B cell (primary cell): ENCODE measurements around the gene CCDC85C. TPM values are rescaled to one million over a fixed set of nuclear protein-coding genes. Genes with fewer than 3 reads are reported as not detected.

Source experiments
- ATAC-seq: fragments of 200-7000 bp; cut with Tn5 transposase; one replicate; pipeline ENCODE4 v1.10.0; 2021; ENCODE audit warnings: low read depth, mild to moderate bottlenecking, moderate number of reproducible peaks, moderate library complexity
- CTCF ChIA-PET: fragments of 350-600 bp; sonication (Branson Sonifier 250); formaldehyde crosslinking; loops from one replicate; lab custom pipeline; 2021; ENCODE audit warnings: antibody characterized with exemption, inconsistent platforms; lab: Charles Lee
- POLR2A ChIA-PET: fragments of 350-600 bp; sonication (Branson Sonifier 250); formaldehyde crosslinking; loops from one replicate; lab custom pipeline; 2021; ENCODE audit warnings: antibody characterized with exemption; lab: Charles Lee
- DNase-seq: peaks from one replicate; pipeline ENCODE4 v3.0.0; 2013
- H2AFZ ChIP-seq: 2 replicates; pipeline ENCODE4 v1.6.1; 2012; ENCODE audit warnings: mild to moderate bottlenecking, low read depth, low read length; ENCODE audit not compliant: insufficient read depth, poor library complexity, severe bottlenecking
- H3K27ac ChIP-seq, 2 donors: 1 replicate in 1 of 2; 2 replicates in 1 of 2; pipeline ENCODE4 v1.5.1; 2012 to 2013; ENCODE audit warnings: low read length in 2 of 2, mild to moderate bottlenecking in 2 of 2, moderate library complexity in 1 of 2
- H3K27me3 ChIP-seq, 4 experiments: fragments of 200-600 bp in 1 of 4; sonication (generic) in 1 of 4; replicated peaks in 1 of 4; 1 replicate in 2 of 4; 2 replicates in 2 of 4; pipeline versions ENCODE4 v1.6.1 to v1.7.0; 2013 to 2016; ENCODE audit warnings: low read length in 3 of 4, mild to moderate bottlenecking in 2 of 4, mixed read lengths in 1 of 4, moderate library complexity in 1 of 4; ENCODE audit not compliant: insufficient read depth in 4 of 4, control insufficient read depth in 3 of 4; ENCODE audit errors: control extremely low read depth in 1 of 4
- H3K36me3 ChIP-seq, 2 experiments: replicated peaks in 1 of 2; 1 replicate in 1 of 2; 2 replicates in 1 of 2; pipeline versions ENCODE4 v1.6.1 to v1.7.1; 2013; ENCODE audit warnings: low read length in 1 of 2; ENCODE audit not compliant: insufficient read depth in 2 of 2, control insufficient read depth in 1 of 2; ENCODE audit errors: control extremely low read depth in 1 of 2, extremely low read depth in 1 of 2
- H3K4me1 ChIP-seq, 2 donors: fragments of 200-600 bp in 1 of 2; sonication (generic) in 1 of 2; 1 replicate in 1 of 2; 2 replicates in 1 of 2; pipeline versions ENCODE4 v1.5.1 to v1.6.1; 2013 to 2017; ENCODE audit warnings: low read length in 2 of 2; ENCODE audit not compliant: control insufficient read depth in 2 of 2, insufficient read depth in 2 of 2
- H3K4me2 ChIP-seq: replicated peaks from 2 replicates; pipeline ENCODE3; 2012; ENCODE audit warnings: mild to moderate bottlenecking, low read depth, low read length; ENCODE audit not compliant: poor library complexity, severe bottlenecking
- H3K4me3 ChIP-seq, 5 experiments: fragments of 200-600 bp in 1 of 5; sonication (generic) in 1 of 5; 1 replicate in 3 of 5; 2 replicates in 2 of 5; pipeline versions ENCODE4 v1.5.1 to v1.7.0; 2011 to 2016; ENCODE audit warnings: low read length in 4 of 5, mild to moderate bottlenecking in 4 of 5, low read depth in 2 of 5, control low read depth in 1 of 5, moderate library complexity in 1 of 5; ENCODE audit not compliant: insufficient read depth in 1 of 5; ENCODE audit errors: control extremely low read depth in 1 of 5, extremely low read depth in 1 of 5
- H3K79me2 ChIP-seq: fragments of 200-600 bp; sonication (generic); one replicate; pipeline ENCODE4 v1.6.0; 2016; ENCODE audit warnings: low read length; ENCODE audit not compliant: control insufficient read depth, insufficient read depth
- H3K9ac ChIP-seq: fragments of 200-600 bp; sonication (generic); 2 replicates; pipeline ENCODE4 v1.6.1; 2017; ENCODE audit warnings: mild to moderate bottlenecking, low read length, moderate library complexity
- H3K9me3 ChIP-seq, 3 donors: one replicate each; pipeline versions ENCODE4 v1.6.1 to v1.7.1; 2013; ENCODE audit warnings: low read length in 2 of 3; ENCODE audit not compliant: control insufficient read depth in 2 of 3, insufficient read depth in 1 of 3; ENCODE audit errors: control extremely low read depth in 1 of 3
- H4K20me1 ChIP-seq: 2 replicates; pipeline ENCODE4 v1.6.0; 2012; ENCODE audit warnings: mild to moderate bottlenecking, low read length; ENCODE audit not compliant: insufficient read depth, control insufficient read depth, poor library complexity, severe bottlenecking
- H3K27ac Mint-ChIP-seq: one replicate; pipeline ENCODE4 v1.8.0; 2021; ENCODE audit warnings: mixed read lengths
- H3K27me3 Mint-ChIP-seq: one replicate; pipeline ENCODE4 v1.8.0; 2021; ENCODE audit warnings: mixed read lengths
- H3K4me1 Mint-ChIP-seq: one replicate; pipeline ENCODE4 v1.8.0; 2021; ENCODE audit warnings: mixed read lengths
- H3K4me3 Mint-ChIP-seq: one replicate; pipeline ENCODE4 v1.8.0; 2021; ENCODE audit warnings: mixed read lengths
- H3K9me3 Mint-ChIP-seq: one replicate; pipeline ENCODE4 v1.8.0; 2022; ENCODE audit warnings: mixed read lengths; ENCODE audit not compliant: insufficient read depth
- EZH2 ChIP-seq: IDR thresholded peaks from 2 replicates; pipeline ENCODE4 v1.6.1; 2012; ENCODE audit warnings: borderline replicate concordance, low read depth, mild to moderate bottlenecking, moderate library complexity, low read length; ENCODE audit not compliant: insufficient read depth, poor library complexity, severe bottlenecking
- WGBS: methylation state at CpG from one replicate; pipeline ENCODE4 v1.1.5; 2013; ENCODE audit warnings: missing lambda C conversion rate; ENCODE audit not compliant: insufficient coverage; 5-methylcytosine and 5-hydroxymethylcytosine counted together
- intact Hi-C: fragments of 100-400 bp; cut with micrococcal nuclease; formaldehyde crosslinking; loops from one replicate; pipeline ENCODE4 v1.10.0; 2022
- polyA plus RNA-seq: library from polyadenylated mRNA; depleted of rRNA; stranded (reverse); fragments of >200 nt; gene quantifications from 2 replicates; pipeline ENCODE4 v1.2.3, GENCODE V29; 2012
- total RNA-seq, 2 donors: library from RNA; stranded (reverse); fragments of 120-200 nt in 1 of 2; gene quantifications; 1 replicate in 1 of 2; 2 replicates in 1 of 2; pipeline versions ENCODE4 v1.2.3 to v1.2.4, GENCODE V29; 2013 to 2022
- TF ChIP-seq, protein P1 (sequence below): fragments of 200-600 bp; IDR thresholded peaks from one replicate; pipeline ENCODE4 v1.8.0; 2022; ENCODE audit warnings: antibody characterized with exemption, mild to moderate bottlenecking

CCDC85C gene
- total and polyA plus RNA-seq, 2 donors (not counting 1 experiment from before 2014, with no cell fraction given) = 0.52 to 2.7 TPM

DNA sequence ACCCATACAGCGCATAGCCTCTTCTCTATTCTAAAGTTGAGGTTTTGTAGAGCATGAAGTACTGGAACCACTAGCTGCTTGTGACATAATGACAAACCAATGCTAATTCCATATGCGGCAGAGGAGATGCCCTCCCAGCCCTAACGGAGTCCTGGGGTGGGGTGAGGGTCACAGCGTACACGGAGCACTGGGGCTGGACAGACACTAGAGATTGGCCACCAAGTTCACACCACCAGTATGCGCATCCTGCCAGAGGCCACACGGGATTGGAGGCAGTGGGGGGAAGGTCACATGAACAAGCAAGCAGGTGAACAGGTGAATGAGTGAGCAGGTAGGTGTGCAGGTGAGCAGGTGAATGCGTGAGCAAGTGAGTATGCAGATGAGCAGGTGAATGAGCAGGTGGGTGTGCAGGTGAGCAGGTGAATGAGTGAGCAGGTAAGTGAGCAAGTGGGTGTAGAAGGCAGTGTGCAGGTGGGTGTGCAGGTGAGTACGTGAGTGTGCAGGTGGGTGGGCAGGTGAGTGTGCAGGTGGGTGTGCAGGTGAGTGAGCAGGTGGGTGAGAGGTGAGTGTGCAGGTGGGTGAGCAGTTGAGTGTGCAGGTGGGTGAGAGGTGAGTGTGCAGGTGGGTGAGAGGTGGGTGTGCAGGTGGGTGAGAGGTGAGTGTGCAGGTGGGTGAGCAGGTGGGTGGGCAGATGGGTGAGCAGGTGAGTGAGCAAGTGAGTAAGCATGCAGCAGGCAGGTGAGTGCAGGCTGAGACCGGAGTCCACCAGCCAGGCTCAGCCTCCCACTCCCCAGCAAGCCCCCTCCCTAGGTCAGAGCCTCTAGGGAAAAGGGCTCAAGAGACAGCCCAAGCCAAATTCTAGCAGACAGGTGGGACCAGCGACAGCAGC is 52.7 kb downstream of the CCDC85C start:
- peaks cover 3% of the 10 kb centered on the region for H3K27me3 Mint-ChIP-seq
- H3K79me2 ChIP-seq = no peaks in the 10 kb centered on the region
- no peak overlapping the region for H3K9ac ChIP-seq
- intact Hi-C loops = no loop called here
- H2AFZ ChIP-seq = no peak overlapping the region
- no peaks in the 10 kb centered on the region for H3K9me3 ChIP-seq
- no peaks in the 10 kb centered on the region for H3K4me1 ChIP-seq
- no peaks in the 10 kb centered on the region for H3K9me3 Mint-ChIP-seq
- H3K36me3 ChIP-seq = no peaks in the 10 kb centered on the region
- 95% methylated on average over 9 of the region's 11 CpGs for WGBS
- POLR2A ChIA-PET = no interaction called here
- no peaks in the 10 kb centered on the region for H3K4me1 Mint-ChIP-seq
- H3K4me2 ChIP-seq = no peak overlapping the region
- TF ChIP-seq, protein P1, sequence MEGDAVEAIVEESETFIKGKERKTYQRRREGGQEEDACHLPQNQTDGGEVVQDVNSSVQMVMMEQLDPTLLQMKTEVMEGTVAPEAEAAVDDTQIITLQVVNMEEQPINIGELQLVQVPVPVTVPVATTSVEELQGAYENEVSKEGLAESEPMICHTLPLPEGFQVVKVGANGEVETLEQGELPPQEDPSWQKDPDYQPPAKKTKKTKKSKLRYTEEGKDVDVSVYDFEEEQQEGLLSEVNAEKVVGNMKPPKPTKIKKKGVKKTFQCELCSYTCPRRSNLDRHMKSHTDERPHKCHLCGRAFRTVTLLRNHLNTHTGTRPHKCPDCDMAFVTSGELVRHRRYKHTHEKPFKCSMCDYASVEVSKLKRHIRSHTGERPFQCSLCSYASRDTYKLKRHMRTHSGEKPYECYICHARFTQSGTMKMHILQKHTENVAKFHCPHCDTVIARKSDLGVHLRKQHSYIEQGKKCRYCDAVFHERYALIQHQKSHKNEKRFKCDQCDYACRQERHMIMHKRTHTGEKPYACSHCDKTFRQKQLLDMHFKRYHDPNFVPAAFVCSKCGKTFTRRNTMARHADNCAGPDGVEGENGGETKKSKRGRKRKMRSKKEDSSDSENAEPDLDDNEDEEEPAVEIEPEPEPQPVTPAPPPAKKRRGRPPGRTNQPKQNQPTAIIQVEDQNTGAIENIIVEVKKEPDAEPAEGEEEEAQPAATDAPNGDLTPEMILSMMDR = no peak
- TF ChIP-seq EZH2 = no peak
- H3K27me3 ChIP-seq = no peaks in the 10 kb centered on the region
- H3K4me3 Mint-ChIP-seq = no peak overlapping the region
- no peaks in the 10 kb centered on the region for H4K20me1 ChIP-seq
- no peak overlapping the region for H3K27ac ChIP-seq
- CTCF ChIA-PET = no interaction called here
- no peak overlapping the region for H3K27ac Mint-ChIP-seq
- ATAC-seq (no peak), DNase-seq (no peak)
- no peak overlapping the region for H3K4me3 ChIP-seq

DNA sequence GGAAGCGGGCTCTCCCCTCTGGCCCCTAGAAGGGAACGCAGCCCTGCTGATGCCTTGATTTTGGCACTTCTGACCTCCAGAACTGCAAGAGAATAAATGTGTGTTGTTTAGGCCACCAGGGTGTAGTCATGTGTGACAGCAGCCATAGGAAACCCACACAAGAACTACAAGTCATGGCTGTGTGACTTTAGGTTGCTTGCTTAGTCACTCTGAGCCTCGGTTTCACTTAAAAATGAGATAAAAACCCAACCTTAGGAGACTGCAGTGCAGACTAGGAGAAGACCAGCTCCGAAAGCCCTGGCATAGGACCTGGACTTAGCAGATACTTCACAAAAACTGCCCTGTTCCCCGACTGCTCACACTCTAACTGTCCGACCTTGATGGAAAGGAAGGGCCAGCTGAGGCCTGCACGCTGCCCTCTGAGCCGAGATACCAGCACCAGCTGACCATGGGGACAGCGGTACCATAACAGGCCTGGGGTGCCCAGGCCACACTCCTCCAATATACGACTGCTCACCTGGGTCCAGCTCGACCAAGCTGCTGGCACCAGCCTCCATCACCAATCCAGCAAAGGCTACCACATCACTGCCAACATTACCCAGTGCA is 53.5 kb downstream of the CCDC85C start:
- 93% methylated on average over 10 of the region's 11 CpGs for WGBS
- ATAC-seq (no peak), DNase-seq (no peak)
- Mint-ChIP-seq H3K27me3 (peaks cover 3% of the 10 kb centered on the region), H3K27ac (no peak overlapping the region), H3K4me1 (no peaks in the 10 kb centered on the region), H3K9me3 (no peaks in the 10 kb centered on the region), H3K4me3 (no peak overlapping the region)
- H3K9me3 ChIP-seq = no peaks in the 10 kb centered on the region
- H3K4me1 ChIP-seq = no peaks in the 10 kb centered on the region
- H4K20me1 ChIP-seq = no peaks in the 10 kb centered on the region
- H3K79me2 ChIP-seq = no peaks in the 10 kb centered on the region
- H3K36me3 ChIP-seq = no peaks in the 10 kb centered on the region
- H3K4me2 ChIP-seq = no peak overlapping the region
- ChIA-PET POLR2A (no interaction called here), CTCF (no interaction called here)
- no peak overlapping the region for H2AFZ ChIP-seq
- intact Hi-C loops = no loop called here
- no peak overlapping the region for H3K4me3 ChIP-seq
- no peaks in the 10 kb centered on the region for H3K27me3 ChIP-seq
- no peak overlapping the region for H3K27ac ChIP-seq
- H3K9ac ChIP-seq = no peak overlapping the region
- TF ChIP-seq, protein P1 = no peak
